ENCODE measurements around the gene CDH12. TPM values are rescaled to one million over a fixed set of nuclear protein-coding genes. Genes with fewer than 3 reads are reported as not detected.

The CDH12 gene
- total RNA-seq, 1 experiment from 2014 or later = not detected

DNA sequence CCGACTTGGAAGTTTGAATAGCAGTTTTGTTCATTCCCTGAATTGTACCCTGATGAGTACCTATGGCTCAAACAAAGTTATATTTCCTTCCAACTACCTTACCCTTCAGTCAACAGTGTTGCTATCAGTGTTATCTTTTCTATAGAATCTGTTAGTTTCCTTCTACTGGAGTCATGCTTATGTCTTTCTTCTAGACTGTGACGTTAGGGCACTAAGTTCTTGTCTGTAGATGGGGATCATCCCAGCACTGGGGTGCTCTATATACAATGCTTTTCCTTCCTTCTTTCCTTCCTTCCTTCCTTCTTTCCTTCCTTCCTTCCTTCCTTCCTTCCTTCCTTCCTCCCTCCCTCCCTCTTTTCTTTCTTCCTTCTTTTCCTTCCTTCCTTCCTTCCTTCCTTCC, 973.0 kb downstream of the CDH12 start:
- no peak overlapping the region for H3K14ac ChIP-seq (ENCODE audit: insufficient read depth, low read length)
- no peak overlapping the region for H3K4ac ChIP-seq (ENCODE audit: low read depth, low read length)
- H3K4me2 ChIP-seq (ENCODE audit: insufficient read depth, insufficient read length, low read length) = no peak overlapping the region
- no peaks in the 10 kb centered on the region for H3K79me2 ChIP-seq (ENCODE audit: insufficient read depth, low read length)
- no peak overlapping the region for H2BK12ac ChIP-seq (ENCODE audit: insufficient read length, low read depth, low read length)
- no peaks in the 10 kb centered on the region for H4K20me1 ChIP-seq (ENCODE audit: control insufficient read depth, insufficient read depth, insufficient read length)
- H3K27me3 ChIP-seq (ENCODE audit: insufficient read depth, low read length) = no peaks in the 10 kb centered on the region
- no peaks in the 10 kb centered on the region; the same call in 1 of the 2 replicates for H3K27me3 Mint-ChIP-seq (ENCODE audit: low read depth)
- H4K91ac ChIP-seq (ENCODE audit: insufficient read length, low read depth, low read length) = no peak overlapping the region
- no peaks in the 10 kb centered on the region for H3K4me1 ChIP-seq (ENCODE audit: insufficient read depth, low read length)
- no peak overlapping the region for H2BK120ac ChIP-seq (ENCODE audit: low read depth, low read length, poor library complexity, severe bottlenecking)
- H4K8ac ChIP-seq (replicated peaks; ENCODE audit: insufficient read length, low read depth, low read length) = no peak overlapping the region
- no peaks in the 10 kb centered on the region for H3K9me3 ChIP-seq (ENCODE audit: control insufficient read depth, low read depth, low read length)
- H3K27ac Mint-ChIP-seq = no peak overlapping the region
- no peak overlapping the region for H2BK15ac ChIP-seq (ENCODE audit: low read depth, low read length)
- no peaks in the 10 kb centered on the region for H3K23me2 ChIP-seq (ENCODE audit: insufficient read length, low read depth, low read length, poor library complexity, severe bottlenecking)
- no peak overlapping the region for H3K9ac ChIP-seq (ENCODE audit: extremely low read depth, insufficient read length, low read length)
- no peak overlapping the region for H2BK20ac ChIP-seq (ENCODE audit: low read depth, low read length, poor library complexity, severe bottlenecking)
- H3K9me3 Mint-ChIP-seq = no peaks in the 10 kb centered on the region
- no peak overlapping the region for H3T11ph ChIP-seq (ENCODE audit: low read length)
- no peak for DNase-seq
- H2AFZ ChIP-seq (ENCODE audit: low read length) = no peak overlapping the region
- no peak overlapping the region for H3K18ac ChIP-seq (ENCODE audit: insufficient read length, low read depth, low read length)
- no peak overlapping the region for H4K5ac ChIP-seq (ENCODE audit: insufficient read length, low read depth, low read length)
- no peaks in the 10 kb centered on the region for H3K36me3 Mint-ChIP-seq (ENCODE audit: insufficient read depth in 1 of 3, low read depth in 3 of 3)
- no peak for TF ChIP-seq CTCF (conservative IDR thresholded peaks at IDR 0.05)
- no peak overlapping the region for H3K56ac ChIP-seq (ENCODE audit: insufficient read length, low read depth, low read length)
- H3K23ac ChIP-seq (ENCODE audit: insufficient read length, low read depth, low read length) = no peak overlapping the region
- no peaks in the 10 kb centered on the region for H3K79me1 ChIP-seq (ENCODE audit: insufficient read depth, low read depth, low read length, poor library complexity, severe bottlenecking)
- H3K4me3 Mint-ChIP-seq = no peak overlapping the region
- no peak overlapping the region for H2AK5ac ChIP-seq (ENCODE audit: insufficient read length, low read length)
- no CpG with 5 or more reads among the region's 2 CpGs for WGBS (ENCODE audit: extremely low coverage, insufficient read length, low lambda C conversion rate)
- H3K4me1 Mint-ChIP-seq = no peaks in the 10 kb centered on the region
- H3K27ac ChIP-seq (ENCODE audit: insufficient read length, low read depth, low read length) = no peak overlapping the region
- H2BK5ac ChIP-seq (ENCODE audit: insufficient read length, low read length) = no peak overlapping the region
